ENCODE data around the gene RALBP1. TPM values are rescaled to one million over a fixed set of nuclear protein-coding genes. Genes with fewer than 3 reads are reported as not detected.

Gene RALBP1
- total and polyA plus RNA-seq, 9 of the 15 experiments (the other 6 are each of a cell fraction or from before 2014, with no cell fraction given) = 10.9 to 70.0 (median 61.3) TPM

- TF ChIP-seq, protein P1, sequence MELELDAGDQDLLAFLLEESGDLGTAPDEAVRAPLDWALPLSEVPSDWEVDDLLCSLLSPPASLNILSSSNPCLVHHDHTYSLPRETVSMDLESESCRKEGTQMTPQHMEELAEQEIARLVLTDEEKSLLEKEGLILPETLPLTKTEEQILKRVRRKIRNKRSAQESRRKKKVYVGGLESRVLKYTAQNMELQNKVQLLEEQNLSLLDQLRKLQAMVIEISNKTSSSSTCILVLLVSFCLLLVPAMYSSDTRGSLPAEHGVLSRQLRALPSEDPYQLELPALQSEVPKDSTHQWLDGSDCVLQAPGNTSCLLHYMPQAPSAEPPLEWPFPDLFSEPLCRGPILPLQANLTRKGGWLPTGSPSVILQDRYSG (tag; conservative IDR thresholded peaks at IDR 0.05; ENCODE audit: low read depth) = no peak
- TF ChIP-seq CCNT2 (IDR thresholded peaks at IDR 0.05; ENCODE audit: borderline replicate concordance, extremely low read depth, insufficient read length, low read depth, low read length) (no peak), KDM1A (IDR thresholded peaks at IDR 0.05) (no peak), EHMT2 (IDR thresholded peaks at IDR 0.05) (no peak), ZBTB9 (CRISPR knock-in tag; IDR thresholded peaks at IDR 0.05) (no peak), MAZ (CRISPR knock-in tag; conservative IDR thresholded peaks at IDR 0.05 in 1 of 2, IDR thresholded peaks at IDR 0.05 in 1 of 2) (no peak), CSDE1 (IDR thresholded peaks at IDR 0.05) (no peak), PKNOX1 (IDR thresholded peaks at IDR 0.05) (peak; percentile 65; the same call in 1 of the 2 replicates), RBM34 (IDR thresholded peaks at IDR 0.05; ENCODE audit: borderline replicate concordance, insufficient read depth, low read length) (no peak), POLR2AphosphoS5 (IDR thresholded peaks at IDR 0.05; ENCODE audit: control insufficient read depth, insufficient read depth, low read depth, low read length) (peak; percentile 50; the same call in 1 of the 2 replicates), NCOA2 (IDR thresholded peaks at IDR 0.05; ENCODE audit: partially characterized antibody in 2 of 2) (peak in 1 of 2 experiments; percentile 54), IFI16 (CRISPR knock-in tag; IDR thresholded peaks at IDR 0.05) (no peak), ZNF76 (CRISPR knock-in tag; IDR thresholded peaks at IDR 0.05; ENCODE audit: borderline replicate concordance) (no peak), BHLHE40 (IDR thresholded peaks at IDR 0.05; ENCODE audit: low read length) (0 out of 2 replicates have a peak, but pooled peaks have one; percentile 4), ZNF24 (IDR thresholded peaks at IDR 0.05) (no peak), ESRRA (IDR thresholded peaks at IDR 0.05; ENCODE audit: borderline replicate concordance, low read depth) (peak; percentile 64; the same call in 1 of the 2 replicates)
- TF ChIP-seq, protein P2, sequence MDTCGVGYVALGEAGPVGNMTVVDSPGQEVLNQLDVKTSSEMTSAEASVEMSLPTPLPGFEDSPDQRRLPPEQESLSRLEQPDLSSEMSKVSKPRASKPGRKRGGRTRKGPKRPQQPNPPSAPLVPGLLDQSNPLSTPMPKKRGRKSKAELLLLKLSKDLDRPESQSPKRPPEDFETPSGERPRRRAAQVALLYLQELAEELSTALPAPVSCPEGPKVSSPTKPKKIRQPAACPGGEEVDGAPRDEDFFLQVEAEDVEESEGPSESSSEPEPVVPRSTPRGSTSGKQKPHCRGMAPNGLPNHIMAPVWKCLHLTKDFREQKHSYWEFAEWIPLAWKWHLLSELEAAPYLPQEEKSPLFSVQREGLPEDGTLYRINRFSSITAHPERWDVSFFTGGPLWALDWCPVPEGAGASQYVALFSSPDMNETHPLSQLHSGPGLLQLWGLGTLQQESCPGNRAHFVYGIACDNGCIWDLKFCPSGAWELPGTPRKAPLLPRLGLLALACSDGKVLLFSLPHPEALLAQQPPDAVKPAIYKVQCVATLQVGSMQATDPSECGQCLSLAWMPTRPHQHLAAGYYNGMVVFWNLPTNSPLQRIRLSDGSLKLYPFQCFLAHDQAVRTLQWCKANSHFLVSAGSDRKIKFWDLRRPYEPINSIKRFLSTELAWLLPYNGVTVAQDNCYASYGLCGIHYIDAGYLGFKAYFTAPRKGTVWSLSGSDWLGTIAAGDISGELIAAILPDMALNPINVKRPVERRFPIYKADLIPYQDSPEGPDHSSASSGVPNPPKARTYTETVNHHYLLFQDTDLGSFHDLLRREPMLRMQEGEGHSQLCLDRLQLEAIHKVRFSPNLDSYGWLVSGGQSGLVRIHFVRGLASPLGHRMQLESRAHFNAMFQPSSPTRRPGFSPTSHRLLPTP (IDR thresholded peaks at IDR 0.05; ENCODE audit: borderline replicate concordance, extremely low read depth, insufficient read length) = no peak
- TF ChIP-seq, protein P3, sequence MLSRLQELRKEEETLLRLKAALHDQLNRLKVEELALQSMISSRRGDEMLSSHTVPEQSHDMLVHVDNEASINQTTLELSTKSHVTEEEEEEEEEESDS (CRISPR knock-in tag; IDR thresholded peaks at IDR 0.05) = no peak
- TF ChIP-seq, protein P4, sequence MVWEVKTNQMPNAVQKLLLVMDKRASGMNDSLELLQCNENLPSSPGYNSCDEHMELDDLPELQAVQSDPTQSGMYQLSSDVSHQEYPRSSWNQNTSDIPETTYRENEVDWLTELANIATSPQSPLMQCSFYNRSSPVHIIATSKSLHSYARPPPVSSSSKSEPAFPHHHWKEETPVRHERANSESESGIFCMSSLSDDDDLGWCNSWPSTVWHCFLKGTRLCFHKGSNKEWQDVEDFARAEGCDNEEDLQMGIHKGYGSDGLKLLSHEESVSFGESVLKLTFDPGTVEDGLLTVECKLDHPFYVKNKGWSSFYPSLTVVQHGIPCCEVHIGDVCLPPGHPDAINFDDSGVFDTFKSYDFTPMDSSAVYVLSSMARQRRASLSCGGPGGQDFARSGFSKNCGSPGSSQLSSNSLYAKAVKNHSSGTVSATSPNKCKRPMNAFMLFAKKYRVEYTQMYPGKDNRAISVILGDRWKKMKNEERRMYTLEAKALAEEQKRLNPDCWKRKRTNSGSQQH (CRISPR knock-in tag; IDR thresholded peaks at IDR 0.05) = no peak
Measured at GRCh38 chr18:9575558-9575957, 100.2 kb downstream of the RALBP1 start (continued).

Data from K562 (cell line).